Nephron (organoid): Measurements from ENCODE around the gene KLF12.

Experiments
- H3K27ac Mint-ChIP-seq, 3 experiments: 2 replicates each; pipeline ENCODE4 v1.8.0; 2020; ENCODE audit warnings: mixed read lengths in 3 of 3, mild to moderate bottlenecking in 2 of 3, moderate library complexity in 1 of 3
- H3K27me3 Mint-ChIP-seq: 2 replicates; pipeline ENCODE4 v1.8.0; 2021; ENCODE audit warnings: low read depth, mild to moderate bottlenecking, moderate library complexity, mixed read lengths
- H3K36me3 Mint-ChIP-seq: 2 replicates; pipeline ENCODE4 v1.8.0; 2020; ENCODE audit warnings: low read depth, mixed read lengths
- H3K4me1 Mint-ChIP-seq: 2 replicates; pipeline ENCODE4 v1.8.0; 2020; ENCODE audit warnings: mixed read lengths
- H3K4me3 Mint-ChIP-seq, 3 experiments: 2 replicates each; pipeline ENCODE4 v1.8.0; 2020; ENCODE audit warnings: mild to moderate bottlenecking in 3 of 3, mixed read lengths in 3 of 3, moderate library complexity in 2 of 3
- H3K9me3 Mint-ChIP-seq: 2 replicates; pipeline ENCODE4 v1.8.0; 2020; ENCODE audit warnings: mixed read lengths
- TF ChIP-seq, protein P1 (sequence below), 3 experiments: fragments of 200-600 bp; sonication (generic); IDR thresholded peaks; one replicate each; pipeline ENCODE4 v1.5.0; 2021; ENCODE audit warnings: antibody characterized with exemption in 3 of 3; ENCODE audit not compliant: unreplicated experiment in 3 of 3

The KLF12 gene

DNA sequence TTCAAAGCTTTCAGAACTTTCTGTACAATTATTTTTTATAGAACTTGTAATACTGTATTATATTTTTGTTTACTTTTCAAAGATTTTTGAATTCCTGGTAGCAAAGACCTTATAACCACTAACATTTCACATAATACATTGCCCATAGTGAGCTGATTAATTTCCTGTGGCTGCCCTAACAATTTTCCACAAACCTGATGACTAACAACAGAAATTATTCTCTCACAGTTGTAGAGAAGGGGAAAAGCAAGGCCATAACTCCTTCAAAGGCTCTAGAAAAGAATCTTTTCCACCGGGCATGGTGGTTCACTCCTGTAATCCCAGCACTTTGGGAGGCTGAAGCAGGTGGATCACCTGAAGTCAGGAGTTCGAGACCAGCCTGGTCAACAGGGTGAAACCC lies 19.1 kb downstream of the KLF12 start:
- Mint-ChIP-seq H3K4me3 (no peak overlapping the region), H3K27me3 (peaks cover 4% of the 10 kb centered on the region), H3K36me3 (peaks cover 73% of the 10 kb centered on the region), H3K9me3 (peaks cover 48% of the 10 kb centered on the region), H3K4me1 (no peaks in the 10 kb centered on the region), H3K27ac (no peak overlapping the region)
- TF ChIP-seq, protein P1, sequence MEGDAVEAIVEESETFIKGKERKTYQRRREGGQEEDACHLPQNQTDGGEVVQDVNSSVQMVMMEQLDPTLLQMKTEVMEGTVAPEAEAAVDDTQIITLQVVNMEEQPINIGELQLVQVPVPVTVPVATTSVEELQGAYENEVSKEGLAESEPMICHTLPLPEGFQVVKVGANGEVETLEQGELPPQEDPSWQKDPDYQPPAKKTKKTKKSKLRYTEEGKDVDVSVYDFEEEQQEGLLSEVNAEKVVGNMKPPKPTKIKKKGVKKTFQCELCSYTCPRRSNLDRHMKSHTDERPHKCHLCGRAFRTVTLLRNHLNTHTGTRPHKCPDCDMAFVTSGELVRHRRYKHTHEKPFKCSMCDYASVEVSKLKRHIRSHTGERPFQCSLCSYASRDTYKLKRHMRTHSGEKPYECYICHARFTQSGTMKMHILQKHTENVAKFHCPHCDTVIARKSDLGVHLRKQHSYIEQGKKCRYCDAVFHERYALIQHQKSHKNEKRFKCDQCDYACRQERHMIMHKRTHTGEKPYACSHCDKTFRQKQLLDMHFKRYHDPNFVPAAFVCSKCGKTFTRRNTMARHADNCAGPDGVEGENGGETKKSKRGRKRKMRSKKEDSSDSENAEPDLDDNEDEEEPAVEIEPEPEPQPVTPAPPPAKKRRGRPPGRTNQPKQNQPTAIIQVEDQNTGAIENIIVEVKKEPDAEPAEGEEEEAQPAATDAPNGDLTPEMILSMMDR (IDR thresholded peaks at IDR 0.05; ENCODE audit: unreplicated experiment in 3 of 3): no peak

DNA sequence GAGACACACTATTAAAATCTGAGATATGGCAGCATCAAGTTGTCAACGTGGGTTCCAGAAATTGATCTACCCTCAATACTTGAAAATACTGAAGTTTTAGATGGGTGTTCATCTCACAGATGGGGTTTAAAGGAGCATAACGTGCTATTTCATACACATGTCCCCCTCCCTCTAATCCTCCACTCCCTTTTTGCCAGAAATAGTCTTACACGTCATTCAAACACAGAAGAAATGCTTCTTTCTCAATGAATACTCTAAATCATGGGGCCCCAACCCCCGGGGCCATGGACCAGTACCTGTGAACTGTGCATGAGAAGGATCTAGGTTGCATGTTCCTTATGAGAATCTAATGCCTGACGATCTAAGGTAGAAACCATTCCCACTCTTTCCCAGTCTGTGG lies 19.6 kb downstream of the KLF12 start:
- Mint-ChIP-seq H3K27me3 (peaks cover 4% of the 10 kb centered on the region), H3K27ac (no peak overlapping the region), H3K4me3 (no peak overlapping the region), H3K36me3 (peaks cover 72% of the 10 kb centered on the region), H3K4me1 (no peaks in the 10 kb centered on the region), H3K9me3 (peaks cover 44% of the 10 kb centered on the region)
- TF ChIP-seq, protein P1 (IDR thresholded peaks at IDR 0.05; ENCODE audit: unreplicated experiment in 3 of 3): no peak

DNA sequence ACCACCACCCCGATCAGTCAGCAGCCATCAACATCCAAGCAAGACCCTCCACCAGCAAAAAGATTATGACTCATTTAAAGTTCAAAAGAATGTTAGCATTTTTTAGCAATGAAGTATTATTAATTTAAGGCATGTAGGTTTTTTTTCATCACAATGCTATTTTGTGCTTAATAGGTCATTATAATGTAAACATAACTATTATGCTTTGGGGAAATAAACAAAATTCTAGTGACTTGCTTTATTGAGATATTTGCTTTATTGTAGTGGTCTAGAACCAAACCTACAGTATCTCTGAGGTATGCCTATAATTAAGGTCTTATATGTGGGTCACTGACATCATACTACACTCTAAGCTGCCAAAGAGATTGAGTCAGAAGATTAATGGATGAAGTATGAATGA lies 20.0 kb downstream of the KLF12 start:
- Mint-ChIP-seq H3K27ac (no peak overlapping the region), H3K27me3 (peaks cover 3% of the 10 kb centered on the region), H3K9me3 (peaks cover 40% of the 10 kb centered on the region), H3K4me1 (no peaks in the 10 kb centered on the region), H3K4me3 (no peak overlapping the region), H3K36me3 (peaks cover 70% of the 10 kb centered on the region)
- TF ChIP-seq, protein P1 (IDR thresholded peaks at IDR 0.05; ENCODE audit: unreplicated experiment in 3 of 3): no peak

DNA sequence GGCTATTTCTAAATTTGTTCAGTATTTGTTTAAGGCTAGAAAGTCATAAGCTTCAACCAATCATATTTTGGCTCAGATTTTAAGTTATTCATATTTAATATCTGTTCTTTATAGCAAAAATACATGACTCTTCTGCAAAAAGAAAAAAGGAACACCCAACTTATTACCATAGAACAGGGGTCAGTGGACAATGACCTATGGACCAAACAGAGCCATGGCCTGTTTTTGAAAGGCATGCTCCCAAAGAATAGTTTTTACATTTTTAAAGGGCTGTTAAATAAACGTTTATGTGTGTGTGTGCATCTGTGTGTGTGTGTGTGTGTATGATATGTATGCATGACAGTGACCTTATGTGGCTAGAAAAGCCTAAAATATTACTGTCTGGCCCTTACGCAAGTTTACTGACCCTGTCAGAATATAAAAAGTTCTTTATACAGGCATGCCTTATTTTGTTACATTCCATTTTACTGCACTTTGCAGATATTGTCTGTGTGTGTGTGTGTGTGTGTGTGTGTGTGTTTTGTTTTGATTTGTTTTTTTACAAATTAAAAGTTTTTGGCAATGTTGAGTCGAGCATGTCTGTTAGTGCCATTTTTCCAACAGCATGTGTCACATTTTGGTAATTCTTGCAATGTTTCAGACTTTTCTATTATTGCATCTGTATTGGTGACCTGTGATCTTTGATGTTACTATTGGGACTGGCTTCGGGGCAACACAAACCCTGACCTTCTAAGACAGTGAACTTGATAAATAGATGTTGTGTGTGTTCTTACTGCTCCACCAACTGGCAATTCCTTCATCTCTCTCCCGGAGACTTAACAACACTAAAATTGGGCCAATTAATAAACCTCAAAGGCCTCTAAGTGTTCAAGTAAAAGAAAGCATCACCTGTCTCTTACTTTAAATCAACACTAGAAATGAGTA lies 22.0 kb downstream of the KLF12 start:
- Mint-ChIP-seq H3K4me1 (no peaks in the 10 kb centered on the region), H3K4me3 (no peak overlapping the region), H3K36me3 (peaks cover 61% of the 10 kb centered on the region), H3K27me3 (no peaks in the 10 kb centered on the region), H3K27ac (peak overlapping the region in 1 of 3 experiments; percentile 60), H3K9me3 (peaks cover 26% of the 10 kb centered on the region)
- TF ChIP-seq, protein P1 (IDR thresholded peaks at IDR 0.05; ENCODE audit: unreplicated experiment in 3 of 3): no peak

DNA sequence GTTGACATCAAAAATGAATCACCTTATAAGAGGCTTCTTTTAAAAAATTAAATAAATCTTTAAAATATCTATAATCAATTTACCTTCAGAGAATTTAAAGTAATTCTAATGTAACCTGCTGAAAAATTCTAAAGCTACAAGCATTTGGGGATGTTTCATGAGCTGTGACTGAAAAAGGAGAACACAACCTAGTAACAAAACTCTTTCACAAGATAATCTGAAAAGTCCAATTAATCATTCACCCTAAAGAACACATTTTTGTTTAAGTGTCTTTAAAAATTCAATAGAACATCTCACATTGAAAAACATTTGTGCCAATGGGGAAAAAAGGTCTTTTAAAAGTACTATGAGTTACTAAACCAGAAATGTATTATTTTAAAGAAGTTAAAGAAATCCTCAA lies 22.8 kb downstream of the KLF12 start:
- Mint-ChIP-seq H3K27me3 (no peaks in the 10 kb centered on the region), H3K27ac (peak overlapping the region in 1 of 3 experiments; percentile 60), H3K4me3 (no peak overlapping the region)

More for the DNA sequence above, 22.8 kb downstream of the KLF12 start:
- peaks cover 22% of the 10 kb centered on the region for H3K9me3 Mint-ChIP-seq
- no peaks in the 10 kb centered on the region for H3K4me1 Mint-ChIP-seq
- TF ChIP-seq, protein P1 (IDR thresholded peaks at IDR 0.05; ENCODE audit: unreplicated experiment in 3 of 3): no peak
- peaks cover 55% of the 10 kb centered on the region for H3K36me3 Mint-ChIP-seq
